HepG2 (cell line): ENCODE measurements around the gene IP6K3. TPM values are rescaled to one million over a fixed set of nuclear protein-coding genes. Genes with fewer than 3 reads are reported as not detected.

Source experiments
- ARID2 ChIP-seq: sonication (generic); formaldehyde crosslinking; IDR thresholded peaks from 2 replicates; pipeline ENCODE4 v1.8.1; 2022; ENCODE audit warnings: mild to moderate bottlenecking, missing genetic modification reagents, borderline replicate concordance
- GABPA ChIP-seq, 2 experiments: IDR thresholded peaks; 2 replicates each; pipeline ENCODE4 v1.6.1; 2011 to 2016; ENCODE audit warnings: low read depth in 2 of 2, low read length in 1 of 2, missing biosample characterization in 1 of 2, missing genetic modification characterization in 1 of 2
- HOXA7 ChIP-seq: sonication (generic); formaldehyde crosslinking; IDR thresholded peaks from 2 replicates; pipeline ENCODE4 v1.8.1; 2022; ENCODE audit warnings: mild to moderate bottlenecking, missing genetic modification reagents, moderate library complexity
- ISX ChIP-seq: sonication (generic); formaldehyde crosslinking; conservative IDR thresholded peaks from 2 replicates; pipeline ENCODE4 v1.5.0; 2020; ENCODE audit warnings: missing genetic modification reagents
- KLF13 ChIP-seq: sonication (generic); formaldehyde crosslinking; IDR thresholded peaks from 2 replicates; pipeline ENCODE4 v1.4.0; 2020; ENCODE audit warnings: mild to moderate bottlenecking, missing genetic modification reagents
- RERE ChIP-seq: IDR thresholded peaks from 2 replicates; pipeline ENCODE4 v1.6.1; 2016; ENCODE audit warnings: low read depth, missing genetic modification reagents, missing compliant biosample characterization
- REXO4 ChIP-seq: sonication (generic); formaldehyde crosslinking; IDR thresholded peaks from 2 replicates; pipeline ENCODE4 v1.8.0; 2022; ENCODE audit warnings: missing genetic modification reagents, mild to moderate bottlenecking, borderline replicate concordance
- TBP ChIP-seq: sonication (generic); formaldehyde crosslinking; IDR thresholded peaks from 2 replicates; pipeline ENCODE4 v1.5.0; 2020; ENCODE audit warnings: missing genetic modification reagents
- ZEB1 ChIP-seq: IDR thresholded peaks from 2 replicates; pipeline ENCODE4 v1.6.1; 2012; ENCODE audit warnings: mild to moderate bottlenecking, low read depth, inconsistent platforms; ENCODE audit not compliant: insufficient replicate concordance
- ZFP37 ChIP-seq: sonication (generic); formaldehyde crosslinking; IDR thresholded peaks from 2 replicates; pipeline ENCODE4 v1.4.0; 2020; ENCODE audit warnings: missing genetic modification reagents, borderline replicate concordance
- ZNF253 ChIP-seq: sonication (generic); formaldehyde crosslinking; IDR thresholded peaks from 2 replicates; pipeline ENCODE4 v1.8.0; 2022; ENCODE audit warnings: mild to moderate bottlenecking, missing genetic modification reagents, borderline replicate concordance
- ZNF296 ChIP-seq: sonication (generic); formaldehyde crosslinking; conservative IDR thresholded peaks from 2 replicates; pipeline ENCODE4 v1.5.0; 2020; ENCODE audit warnings: mild to moderate bottlenecking, missing genetic modification reagents
- ZNF567 ChIP-seq: sonication (generic); formaldehyde crosslinking; IDR thresholded peaks from 2 replicates; pipeline ENCODE4 v1.8.1; 2023; ENCODE audit warnings: mild to moderate bottlenecking, missing genetic modification reagents, borderline replicate concordance
- ZNF598 ChIP-seq: sonication (generic); formaldehyde crosslinking; IDR thresholded peaks from 2 replicates; pipeline ENCODE4 v1.5.1; 2020; ENCODE audit warnings: mild to moderate bottlenecking, missing genetic modification reagents, borderline replicate concordance
- ZNF615 ChIP-seq: sonication (generic); formaldehyde crosslinking; IDR thresholded peaks from 2 replicates; pipeline ENCODE4 v1.5.0; 2020; ENCODE audit warnings: mild to moderate bottlenecking, missing genetic modification reagents, borderline replicate concordance
- ZNF746 ChIP-seq: sonication (generic); formaldehyde crosslinking; IDR thresholded peaks from 2 replicates; pipeline ENCODE4 v1.8.0; 2022; ENCODE audit warnings: mild to moderate bottlenecking, missing genetic modification reagents
- ZNF792 ChIP-seq: IDR thresholded peaks from 2 replicates; pipeline ENCODE4 v1.6.1; 2016
- polyA plus RNA-seq, 8 experiments: library from polyadenylated mRNA; depleted of rRNA in 3 of 8; stranded (reverse) in 7 of 8; unstranded in 1 of 8; fragments of >200 nt; fragmentation: Illumina TruSeq in 4 of 8; extraction: Trizol in 4 of 8; gene quantifications; 2 replicates each; pipeline versions ENCODE4 v1.2.1 to v1.2.3, GENCODE V29; 2011 to 2016; ENCODE audit warnings: low read depth in 4 of 8, missing spikeins in 1 of 8, mixed read lengths in 1 of 8; ENCODE audit not compliant: insufficient read depth in 1 of 8
- total RNA-seq, 5 experiments: library from RNA; depleted of rRNA; stranded (reverse); fragments of >200 nt; fragmentation: Illumina TruSeq; extraction: Trizol; gene quantifications; 2 replicates each; pipeline ENCODE4 v1.2.3, GENCODE V29; 2016; ENCODE audit warnings: low read depth in 1 of 5
- TF ChIP-seq, protein P1 (sequence below): sonication (generic); formaldehyde crosslinking; IDR thresholded peaks from 2 replicates; pipeline ENCODE4 v1.8.1; 2023; ENCODE audit warnings: mild to moderate bottlenecking, missing genetic modification reagents
- TF ChIP-seq, protein P2 (sequence below): sonication (generic); formaldehyde crosslinking; IDR thresholded peaks from 2 replicates; pipeline ENCODE4 v1.5.0; 2020; ENCODE audit warnings: missing genetic modification reagents

The IP6K3 gene
- total and polyA plus RNA-seq, 2 of the 13 experiments (the other 11 are each of a cell fraction or from before 2014, with no cell fraction given): 0.11 to 0.18 TPM

DNA sequence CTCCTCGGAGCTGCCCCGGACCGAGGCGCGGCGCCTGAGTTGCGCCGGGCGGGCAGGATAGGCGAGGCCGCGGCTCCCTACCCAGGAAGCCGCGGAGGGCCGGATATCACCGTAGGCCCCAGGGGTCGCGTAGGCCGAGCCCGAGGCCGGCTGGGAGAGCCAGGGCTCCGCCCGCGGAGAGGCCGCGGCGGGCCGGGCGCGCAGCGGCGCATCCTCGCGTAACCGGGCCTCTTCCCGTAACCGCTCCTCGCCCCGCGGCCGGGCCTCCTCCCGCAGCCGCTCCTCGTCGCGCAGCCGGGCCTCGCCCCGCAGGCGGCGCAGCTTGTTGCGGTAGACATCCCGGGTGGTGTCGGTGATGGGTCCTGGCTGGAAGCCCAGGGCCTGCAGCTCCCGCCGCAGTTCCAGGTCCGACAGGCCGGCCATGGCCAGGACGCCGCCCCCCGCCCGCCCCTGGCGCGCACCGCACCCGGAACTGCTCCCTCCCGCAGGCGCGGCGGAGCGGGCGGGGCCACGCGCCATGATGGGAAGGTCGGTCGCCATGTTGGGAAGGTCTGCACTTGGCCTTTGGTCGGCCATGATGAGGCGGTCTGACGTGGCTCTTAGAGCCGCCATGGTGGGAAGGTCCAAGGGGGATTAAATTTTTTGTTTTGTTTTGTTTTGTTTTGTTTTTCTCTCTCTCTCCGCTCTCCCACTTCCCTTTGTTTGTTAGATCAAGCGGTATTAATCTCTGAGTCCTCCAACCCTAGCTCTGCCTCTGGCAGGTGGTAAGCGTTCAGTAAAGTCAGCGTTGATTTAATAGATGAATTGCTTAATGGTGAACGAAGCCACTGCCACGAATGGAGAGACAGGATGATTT, 42.2 kb upstream of the IP6K3 start, which contains the start of gene LEMD2 (continued):
- TF ChIP-seq HOXA7 (CRISPR knock-in tag) (no peak; the same call in 1 of the 2 replicates), ZNF615 (CRISPR knock-in tag) (no peak), ZNF598 (CRISPR knock-in tag) (no peak), ZNF746 (peak; percentile 80; the same call in 1 of the 2 replicates), KLF13 (peak; percentile 69; the same call in 1 of the 2 replicates), TBP (CRISPR knock-in tag) (no peak), ZEB1 (no peak), ARID2 (CRISPR knock-in tag) (no peak), ZNF567 (CRISPR knock-in tag) (0 out of 2 replicates have a peak, but pooled peaks have one; percentile 35), ISX (CRISPR knock-in tag) (no peak), ZFP37 (CRISPR knock-in tag) (no peak), RERE (CRISPR knock-in tag) (0 out of 2 replicates have a peak, but pooled peaks have one; percentile 52), REXO4 (no peak; the same call in 1 of the 2 replicates), GABPA (IDR thresholded peaks at IDR 0.05; ENCODE audit: low read depth, low read length) (peak; percentile 89), GABPA (CRISPR knock-in tag; IDR thresholded peaks at IDR 0.05; ENCODE audit: low read depth) (peak; percentile 91), ZNF296 (CRISPR knock-in tag) (no peak), ZNF253 (CRISPR knock-in tag) (peak; percentile 25; the same call in 1 of the 2 replicates), ZNF792 (CRISPR knock-in tag) (peak; percentile 85)
- TF ChIP-seq, protein P1, sequence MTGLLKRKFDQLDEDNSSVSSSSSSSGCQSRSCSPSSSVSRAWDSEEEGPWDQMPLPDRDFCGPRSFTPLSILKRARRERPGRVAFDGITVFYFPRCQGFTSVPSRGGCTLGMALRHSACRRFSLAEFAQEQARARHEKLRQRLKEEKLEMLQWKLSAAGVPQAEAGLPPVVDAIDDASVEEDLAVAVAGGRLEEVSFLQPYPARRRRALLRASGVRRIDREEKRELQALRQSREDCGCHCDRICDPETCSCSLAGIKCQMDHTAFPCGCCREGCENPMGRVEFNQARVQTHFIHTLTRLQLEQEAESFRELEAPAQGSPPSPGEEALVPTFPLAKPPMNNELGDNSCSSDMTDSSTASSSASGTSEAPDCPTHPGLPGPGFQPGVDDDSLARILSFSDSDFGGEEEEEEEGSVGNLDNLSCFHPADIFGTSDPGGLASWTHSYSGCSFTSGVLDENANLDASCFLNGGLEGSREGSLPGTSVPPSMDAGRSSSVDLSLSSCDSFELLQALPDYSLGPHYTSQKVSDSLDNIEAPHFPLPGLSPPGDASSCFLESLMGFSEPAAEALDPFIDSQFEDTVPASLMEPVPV (CRISPR knock-in tag): no peak
- TF ChIP-seq, protein P2, sequence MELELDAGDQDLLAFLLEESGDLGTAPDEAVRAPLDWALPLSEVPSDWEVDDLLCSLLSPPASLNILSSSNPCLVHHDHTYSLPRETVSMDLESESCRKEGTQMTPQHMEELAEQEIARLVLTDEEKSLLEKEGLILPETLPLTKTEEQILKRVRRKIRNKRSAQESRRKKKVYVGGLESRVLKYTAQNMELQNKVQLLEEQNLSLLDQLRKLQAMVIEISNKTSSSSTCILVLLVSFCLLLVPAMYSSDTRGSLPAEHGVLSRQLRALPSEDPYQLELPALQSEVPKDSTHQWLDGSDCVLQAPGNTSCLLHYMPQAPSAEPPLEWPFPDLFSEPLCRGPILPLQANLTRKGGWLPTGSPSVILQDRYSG (CRISPR knock-in tag): peak; percentile 60; the same call in 1 of the 2 replicates
